K562 (cell line): Measurements from ENCODE around the gene PLAAT3. TPM values are rescaled to one million over a fixed set of nuclear protein-coding genes. Genes with fewer than 3 reads are reported as not detected.
A peak's percentile ranks its signal among the peaks of the same experiment; 100 is the strongest.

ENCODE experiments used
- PHF20 ChIP-seq: fragments of 450-650 bp; IDR thresholded peaks from 2 replicates; pipeline ENCODE4 v1.6.1; 2018; ENCODE audit not compliant: partially characterized antibody
- RHOXF2B ChIP-seq: fragments of 250-450 bp; sonication (Bioruptor Pico); conservative IDR thresholded peaks from 2 replicates; pipeline ENCODE4 v1.5.1; 2021
- TFAP4 ChIP-seq: sonication (generic); formaldehyde crosslinking; IDR thresholded peaks from 2 replicates; pipeline ENCODE4 v1.8.0; 2022; ENCODE audit warnings: missing genetic modification reagents, mild to moderate bottlenecking, moderate library complexity, borderline replicate concordance
- ZBTB40 ChIP-seq, 2 experiments: fragments of 450-650 bp in 1 of 2; sonication (generic) in 1 of 2; formaldehyde crosslinking in 1 of 2; IDR thresholded peaks; 2 replicates each; pipeline versions ENCODE4 v1.7.1 to v1.9.0; 2016 to 2022; ENCODE audit warnings: inconsistent platforms in 1 of 2, mild to moderate bottlenecking in 1 of 2, missing genetic modification reagents in 1 of 2
- ZNF512 ChIP-seq: IDR thresholded peaks from 2 replicates; pipeline ENCODE4 v1.6.1; 2016; ENCODE audit warnings: missing genetic modification characterization, missing compliant biosample characterization
- polyA plus RNA-seq, 8 experiments: library from polyadenylated mRNA; depleted of rRNA in 4 of 8; stranded (reverse) in 5 of 8; unstranded in 3 of 8; fragments of >200 nt; fragmentation: Nextera tagmentation in 2 of 8; fragmentation: Illumina TruSeq in 1 of 8; extraction: Ambion mirVana in 2 of 8; extraction: Trizol in 1 of 8; gene quantifications; 2 replicates each; pipeline versions ENCODE4 v1.2.1 to v1.2.3, GENCODE V29; 2011 to 2014; ENCODE audit warnings: inconsistent platforms in 1 of 8, missing spikeins in 1 of 8
- total RNA-seq, 7 experiments: library from RNA; depleted of rRNA in 6 of 7; stranded (reverse); fragments of >200 nt in 6 of 7; fragmentation: Illumina TruSeq in 2 of 7; extraction: Trizol in 2 of 7; gene quantifications; 2 replicates each; pipeline versions ENCODE4 v1.2.1 to v1.2.3, GENCODE V29; 2011 to 2021; ENCODE audit warnings: low replicate concordance in 1 of 7

The PLAAT3 gene
- total and polyA plus RNA-seq, 9 of the 15 experiments (the other 6 are each of a cell fraction or from before 2014, with no cell fraction given) = 0.80 to 2.7 (median 1.4) TPM

GRCh38 chr11:63534895-63535461 lies 79.3 kb downstream of the PLAAT3 start (continued):
- no peak for TF ChIP-seq ZBTB40 (IDR thresholded peaks at IDR 0.05)
- TF ChIP-seq ZBTB40 (CRISPR knock-in tag; IDR thresholded peaks at IDR 0.05) = no peak
- TF ChIP-seq RHOXF2B = peak; percentile 93; the same call in 1 of the 2 replicates
- no peak for TF ChIP-seq ZNF512 (tag)
- TF ChIP-seq TFAP4 = 0 out of 2 replicates have a peak, but pooled peaks have one; percentile 28
- TF ChIP-seq PHF20 = no peak
